ENCODE data around the gene P2RY8.
"Not testable (repeated sequence)": the region's sequence is repeated elsewhere in the genome, so short reads cannot be mapped to it uniquely, and the experiment has no call there.

P2RY8 gene

DNA sequence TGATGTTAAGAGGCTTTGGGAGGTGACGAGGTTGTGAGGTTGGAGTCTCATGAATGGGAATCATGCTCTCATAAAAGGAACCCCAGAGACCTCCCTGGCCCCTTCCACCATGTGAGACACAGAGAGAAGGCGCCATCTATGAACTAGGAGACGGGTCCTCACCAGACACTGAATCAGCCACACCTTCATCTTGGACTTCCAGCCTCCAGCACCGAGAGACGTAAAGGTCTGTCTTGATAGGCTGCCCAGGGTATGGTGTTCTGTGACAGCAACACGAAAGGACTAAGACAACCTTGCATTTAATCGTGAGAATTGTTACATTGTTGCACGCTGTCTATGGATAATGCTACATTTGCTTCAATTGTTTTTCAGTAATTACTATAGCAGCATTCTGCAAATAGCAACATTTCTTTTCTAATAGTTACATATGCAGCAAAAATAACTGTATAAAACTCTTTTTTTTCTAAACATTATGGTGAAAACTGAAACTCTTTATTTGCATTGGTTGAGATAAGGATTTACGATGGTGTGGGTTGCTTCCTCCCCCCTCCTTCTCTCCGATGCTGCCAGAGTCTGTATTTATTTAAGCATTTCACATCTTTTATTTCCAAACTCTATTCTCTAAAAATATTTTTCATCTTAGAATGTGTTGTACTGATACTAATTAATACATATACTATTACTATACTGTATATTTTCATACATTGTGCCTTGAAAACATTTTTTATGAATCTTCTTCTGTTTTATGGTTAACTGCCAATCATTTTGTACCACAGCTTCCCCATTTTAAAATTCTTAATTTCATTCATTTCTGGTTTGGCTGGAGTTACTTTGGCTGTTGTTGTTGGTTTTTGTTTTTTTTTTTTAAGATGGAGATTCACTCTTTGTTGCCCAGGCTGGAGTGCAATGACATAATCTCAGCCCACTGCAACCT is 28.0 kb upstream of the P2RY8 start:
- Histone ChIP-seq H3K27me3 (no peaks in the 10 kb centered on the region), H3K4me1 (peaks cover 14 to 43% (median 32%) of the 10 kb centered on the region in 10 experiments), H4K20me1 (no peaks in the 10 kb centered on the region), H3K4me2 (peak overlapping the region; percentile 1 to 59 (median 30); a peak in 18 of 22 replicates), H3K27ac (peak overlapping the region in 5 of 11 experiments; percentile 8 to 53 (median 40); a peak in 8 of 22 replicates), H3K9me3 (replicated peaks in 1 of 11) (peaks cover 0 to 4% (median 0%) of the 10 kb centered on the region in 11 experiments; a peak in 4 of 22 replicates), H3K9ac (no peak overlapping the region), H3K36me3 (no peaks in the 10 kb centered on the region), H3K4me3 (no peak overlapping the region)
- TF ChIP-seq Cebpa-rat (IDR thresholded peaks at IDR 0.05) = no peak

DNA sequence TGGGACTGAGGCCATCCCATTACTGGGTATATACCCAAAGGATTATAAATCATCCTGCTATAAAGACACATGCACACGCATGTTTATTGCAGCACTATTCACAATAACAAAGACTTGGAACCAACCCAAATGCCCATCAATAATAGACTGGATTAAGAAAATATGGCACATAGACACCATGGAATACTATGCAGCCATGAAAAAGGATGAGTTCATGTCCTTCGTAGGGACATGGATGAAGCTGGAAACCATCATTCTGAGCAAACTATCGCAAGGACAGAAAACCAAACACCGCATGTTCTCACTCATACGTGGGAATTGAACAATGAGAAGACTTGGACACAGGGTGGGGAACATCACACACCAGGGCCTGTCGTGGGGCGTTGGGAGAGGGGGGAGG is 27.1 kb upstream of the P2RY8 start:
- not testable (repeated sequence) for H3K27me3 ChIP-seq; H3K9ac ChIP-seq; H3K4me2 ChIP-seq; H3K36me3 ChIP-seq; H3K4me3 ChIP-seq; H3K9me3 ChIP-seq (replicated peaks in 1 of 11); H4K20me1 ChIP-seq; H3K27ac ChIP-seq
- H3K4me1 ChIP-seq = peaks cover 14 to 38% (median 29%) of the 10 kb centered on the region in 10 experiments

DNA sequence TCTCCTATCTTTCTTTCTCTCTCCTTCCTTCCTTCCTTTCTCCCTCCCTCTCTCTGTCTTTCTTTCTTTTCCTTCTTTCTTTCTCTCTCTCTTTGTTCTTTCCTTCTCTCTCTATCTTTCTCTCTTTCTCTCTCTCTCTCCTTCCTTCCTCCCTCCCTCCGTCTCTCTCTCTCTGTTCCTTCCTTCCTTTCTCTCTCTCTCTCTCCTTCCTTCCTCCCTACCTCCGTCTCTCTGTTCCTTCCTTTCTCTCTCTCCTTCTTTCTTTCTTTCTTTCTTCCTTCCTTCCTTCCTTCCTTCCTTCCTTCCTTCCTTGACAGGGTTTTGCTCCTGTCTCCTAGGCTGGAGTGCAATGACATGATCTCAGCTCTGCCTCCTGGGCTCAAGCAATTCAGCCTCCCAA is 24.2 kb upstream of the P2RY8 start:
- H3K36me3 ChIP-seq = no peaks in the 10 kb centered on the region
- no peaks in the 10 kb centered on the region for H4K20me1 ChIP-seq
- H3K9me3 ChIP-seq (replicated peaks in 1 of 11) = peaks cover 0 to 11% (median 3%) of the 10 kb centered on the region in 11 experiments; a peak in 14 of 22 replicates
- H3K27ac ChIP-seq = no peak overlapping the region
- H3K27me3 ChIP-seq = no peaks in the 10 kb centered on the region
- no peak for TF ChIP-seq Cebpa-rat (IDR thresholded peaks at IDR 0.05)
- no peak overlapping the region for H3K4me3 ChIP-seq
- H3K4me1 ChIP-seq = peaks cover 14 to 39% (median 30%) of the 10 kb centered on the region in 10 experiments
- peak overlapping the region in 8 of 11 experiments; percentile 18 to 48 (median 36); a peak in 12 of 22 replicates for H3K4me2 ChIP-seq
- no peak overlapping the region for H3K9ac ChIP-seq

DNA sequence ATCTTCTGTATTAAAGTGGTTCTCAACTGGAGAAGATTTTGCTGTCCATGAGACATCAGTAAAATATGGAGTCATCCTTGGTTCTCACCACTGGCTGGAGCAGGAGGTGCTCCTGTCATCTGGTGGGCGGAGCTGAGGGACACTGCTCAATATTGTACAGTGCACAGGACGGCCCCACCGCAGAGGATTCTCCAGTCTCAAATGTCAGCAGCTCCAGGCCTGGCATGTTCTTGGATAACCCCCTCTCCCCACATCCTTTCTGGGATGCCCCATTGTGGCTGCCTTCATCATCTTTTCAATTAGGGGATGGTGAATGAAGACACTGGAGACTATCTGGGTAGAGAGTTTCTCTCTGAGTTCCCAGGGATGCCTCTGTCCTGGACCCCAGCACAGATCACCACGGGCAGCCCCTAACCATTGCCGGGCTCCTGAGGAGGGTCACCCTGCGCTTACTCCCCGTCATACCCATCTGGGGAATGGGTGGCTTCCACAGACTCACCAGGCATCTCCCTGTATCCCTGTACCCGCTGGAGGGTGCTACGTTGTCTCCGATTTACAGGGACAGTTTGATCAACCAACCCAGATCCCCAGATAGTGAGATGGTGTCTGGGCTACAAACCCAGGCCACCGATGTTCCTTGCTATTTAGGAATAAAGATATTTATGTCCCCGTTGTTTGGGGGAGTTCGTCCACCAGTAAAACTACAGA is 21.9 kb upstream of the P2RY8 start:
- Histone ChIP-seq H4K20me1 (no peaks in the 10 kb centered on the region), H3K36me3 (no peaks in the 10 kb centered on the region), H3K27ac (no peak overlapping the region), H3K9me3 (replicated peaks in 1 of 11) (peaks cover 5 to 30% (median 16%) of the 10 kb centered on the region in 11 experiments; a peak in 19 of 22 replicates), H3K4me1 (peaks cover 7 to 44% (median 29%) of the 10 kb centered on the region in 10 experiments; a peak in 19 of 20 replicates), H3K4me2 (no peak overlapping the region), H3K4me3 (no peak overlapping the region), H3K9ac (no peak overlapping the region), H3K27me3 (no peaks in the 10 kb centered on the region)
- TF ChIP-seq Cebpa-rat (IDR thresholded peaks at IDR 0.05) = no peak

GRCh38 chrX:1557442-1557841 is 20.5 kb upstream of the P2RY8 start:
- H3K36me3 ChIP-seq, H3K4me3 ChIP-seq, H3K27ac ChIP-seq, H3K9ac ChIP-seq, H3K27me3 ChIP-seq, H4K20me1 ChIP-seq, H3K4me2 ChIP-seq: not testable (repeated sequence)
- peaks cover 13 to 45% (median 30%) of the 10 kb centered on the region in 11 experiments; a peak in 21 of 22 replicates for H3K9me3 ChIP-seq (replicated peaks in 1 of 11)
- H3K4me1 ChIP-seq = peaks cover 7 to 47% (median 30%) of the 10 kb centered on the region in 10 experiments; a peak in 19 of 20 replicates

- no peaks in the 10 kb centered on the region for H4K20me1 ChIP-seq
- peaks cover 7 to 30% (median 20%) of the 10 kb centered on the region in 10 experiments; a peak in 19 of 20 replicates for H3K4me1 ChIP-seq
- H3K27ac ChIP-seq = peak overlapping the region in 7 of 11 experiments; percentile 73 to 88 (median 84); a peak in 14 of 22 replicates
- peak overlapping the region in 5 of 11 experiments; percentile 58 to 74 (median 69); a peak in 6 of 22 replicates for H3K9ac ChIP-seq
- no peak overlapping the region; a peak in 1 of 20 replicates for H3K4me3 ChIP-seq
- H3K4me2 ChIP-seq = peak overlapping the region; percentile 36 to 78 (median 63); a peak in 19 of 22 replicates
- H3K36me3 ChIP-seq = no peaks in the 10 kb centered on the region
- H3K9me3 ChIP-seq (replicated peaks in 1 of 11) = peaks cover 13 to 65% (median 40%) of the 10 kb centered on the region in 11 experiments; a peak in 21 of 22 replicates
- no peak for TF ChIP-seq Cebpa-rat (IDR thresholded peaks at IDR 0.05)
- H3K27me3 ChIP-seq = no peaks in the 10 kb centered on the region
Observed at GRCh38 chrX:1555370-1555769, 18.4 kb upstream of the P2RY8 start.

GRCh38 chrX:1554469-1555210 is 17.7 kb upstream of the P2RY8 start:
- peak overlapping the region; percentile 36 to 78 (median 63) for H3K4me2 ChIP-seq
- H3K4me3 ChIP-seq = no peak overlapping the region; a peak in 1 of 20 replicates

DNA sequence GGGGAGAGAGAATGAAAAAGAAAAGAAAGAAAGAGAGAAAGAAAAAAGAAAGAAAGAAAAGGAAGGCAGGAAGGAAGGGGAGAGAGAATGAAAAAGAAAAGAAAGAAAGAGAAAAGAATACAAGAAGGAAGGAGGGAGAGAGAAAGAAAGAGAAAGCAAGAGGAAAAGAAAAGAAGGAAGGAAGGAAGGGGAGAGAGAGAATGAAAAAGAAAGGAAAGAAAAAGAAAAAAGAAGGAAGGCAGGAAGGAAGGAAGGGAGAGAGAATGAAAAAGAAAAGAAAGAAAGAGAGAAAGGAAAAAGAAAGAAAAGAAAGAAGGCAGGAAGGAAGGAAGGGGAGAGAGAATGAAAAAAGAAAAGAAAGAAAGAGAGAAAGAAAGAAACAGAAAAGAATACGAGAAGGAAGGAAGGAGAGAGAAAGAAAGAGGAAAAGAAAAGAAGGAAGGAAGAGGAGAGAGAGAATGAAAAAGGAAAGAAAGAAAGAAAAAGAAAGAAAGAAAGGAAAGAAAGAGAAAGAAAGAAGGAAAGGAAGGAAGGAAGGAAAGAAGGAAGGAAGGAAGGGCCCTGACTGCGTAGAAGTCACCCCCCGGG is 15.1 kb upstream of the P2RY8 start:
- TF ChIP-seq Cebpa-rat (IDR thresholded peaks at IDR 0.05) = no peak
- Histone ChIP-seq H3K4me2 (no peak overlapping the region), H3K27me3 (no peaks in the 10 kb centered on the region), H3K9me3 (replicated peaks in 1 of 11) (peaks cover 13 to 80% (median 49%) of the 10 kb centered on the region in 11 experiments; a peak in 21 of 22 replicates), H3K4me3 (no peak overlapping the region), H3K9ac (no peak overlapping the region), H3K27ac (no peak overlapping the region), H3K4me1 (peaks cover 16 to 60% (median 47%) of the 10 kb centered on the region in 10 experiments), H3K36me3 (no peaks in the 10 kb centered on the region), H4K20me1 (no peaks in the 10 kb centered on the region)

More at GRCh38 chrX:1554469-1555210, 17.7 kb upstream of the P2RY8 start:
- Histone ChIP-seq H3K4me1 (peaks cover 7 to 37% (median 25%) of the 10 kb centered on the region in 10 experiments; a peak in 19 of 20 replicates), H3K27me3 (no peaks in the 10 kb centered on the region), H3K9ac (peak overlapping the region in 10 of 11 experiments; percentile 8 to 74 (median 58); a peak in 15 of 22 replicates), H3K36me3 (no peaks in the 10 kb centered on the region), H3K27ac (peak overlapping the region in 10 of 11 experiments; percentile 23 to 88 (median 78); a peak in 20 of 22 replicates), H4K20me1 (no peaks in the 10 kb centered on the region), H3K9me3 (replicated peaks in 1 of 11) (peaks cover 13 to 67% (median 38%) of the 10 kb centered on the region in 11 experiments; a peak in 21 of 22 replicates)
- TF ChIP-seq Cebpa-rat (IDR thresholded peaks at IDR 0.05) = no peak

All from BLaER1 treated with 17β-estradiol and CSF1 and Interleukin-3, amounts not matched to agents 10 nM and 100 nM (cell line).